Myometrial cell (primary cell): ENCODE results near the gene VSIG10L2. TPM values are rescaled to one million over a fixed set of nuclear protein-coding genes. Genes with fewer than 3 reads are reported as not detected.

Source experiments
- total RNA-seq: library from RNA; depleted of rRNA; stranded (reverse); fragments of >200 nt; gene quantifications from 2 replicates; pipeline ENCODE4 v1.2.3, GENCODE V29; 2015

VSIG10L2 gene
- total RNA-seq = not detected in 2 replicates

GRCh38 chr11:125945797-125946520 is at the start of gene VSIG10L2:
Gene VSIG10L2, plus strand, starts transcription at chr11:125946044. Its CDS starts 12 bp downstream, at chr11:125946056.

GRCh38 chr11:125902927-125903710 is 42.7 kb upstream of the VSIG10L2 start, which contains the start of gene PUS3:
Gene PUS3, minus strand, starts transcription at chr11:125903206. Its CDS starts 6,922 bp downstream, at chr11:125896284.

GRCh38 chr11:125903711-125904659 is 41.9 kb upstream of the VSIG10L2 start, which contains the start of gene DDX25:
Gene DDX25, plus strand, starts transcription at chr11:125904508. Its CDS starts 10 bp downstream, at chr11:125904518.

Other genes with a start within 250 kb of the VSIG10L2 start
- not detected in 2 replicates for gene PATE1, start 199.8 kb upstream of the VSIG10L2 start, total RNA-seq
- gene PATE2, start 167.2 kb upstream of the VSIG10L2 start, total RNA-seq = not detected in 2 replicates
- not detected in 2 replicates for gene PATE3, start 157.9 kb upstream of the VSIG10L2 start, total RNA-seq
- not detected in 2 replicates for gene PATE4, start 112.7 kb upstream of the VSIG10L2 start, total RNA-seq
- 6.6 and 8.1 TPM in 2 replicates for gene HYLS1, start 58.4 kb upstream of the VSIG10L2 start, total RNA-seq
- gene PUS3, start 42.8 kb upstream of the VSIG10L2 start, total RNA-seq = 7.8 and 17.9 TPM in 2 replicates
- not detected in 2 replicates for gene DDX25, start 41.5 kb upstream of the VSIG10L2 start, total RNA-seq
- gene CDON, start 116.8 kb downstream of the VSIG10L2 start, total RNA-seq = 0.58 and 1.8 TPM in 2 replicates